A549 (cell line): Measurements from ENCODE around the gene L3MBTL4. TPM values are rescaled to one million over a fixed set of nuclear protein-coding genes. Genes with fewer than 3 reads are reported as not detected.

Experiments used
- ATAC-seq, 2 experiments: fragments of 200-7000 bp in 1 of 2; fragments of >200 bp in 1 of 2; cut with Nextera tagmentation in 1 of 2; cut with Tn5 transposase in 1 of 2; 3 replicates each; pipeline versions ENCODE4 v1.8.0 to v1.9.1; 2018 to 2020; ENCODE audit warnings: mild to moderate bottlenecking in 1 of 2, moderate library complexity in 1 of 2
- CTCF ChIA-PET: fragments of 300-600 bp; sonication (Branson Sonifier 250); formaldehyde crosslinking; extraction: SDS; loops from one replicate; lab custom pipeline; 2021; ENCODE audit warnings: antibody characterized with exemption, inconsistent platforms; lab: Yijun Ruan, JAX
- POLR2A ChIA-PET: fragments of 350-600 bp; formaldehyde crosslinking; extraction: SDS; loops from one replicate; lab custom pipeline; 2021; ENCODE audit warnings: antibody characterized with exemption, inconsistent platforms; lab: Yijun Ruan, JAX
- DNase-seq, 2 experiments: peaks; one replicate each; pipeline versions ENCODE4 v3.0.0 to v3.0.0-alpha.2; 2011 to 2016; ENCODE audit warnings: low read depth in 1 of 2, low spot score in 1 of 2
- FAIRE-seq: peaks from 2 replicates; lab custom pipeline; 2011; peaks lifted over from hg19 to GRCh38; lab: Jason Lieb, UNC
- H3K27ac ChIP-seq, 2 experiments: fragments of >200 bp; sonication (Bioruptor Twin); formaldehyde crosslinking; 3 replicates each; pipeline ENCODE4 v1.5.1; 2016 to 2017
- H3K4me1 ChIP-seq: fragments of >200 bp; sonication (Bioruptor Twin); formaldehyde crosslinking; 3 replicates; pipeline ENCODE4 v1.6.1; 2016
- H3K4me2 ChIP-seq: fragments of >200 bp; sonication (Bioruptor Twin); formaldehyde crosslinking; 3 replicates; pipeline ENCODE4 v1.6.1; 2016
- H3K4me3 ChIP-seq: fragments of >200 bp; sonication (Bioruptor Twin); formaldehyde crosslinking; 3 replicates; pipeline ENCODE4 v1.5.1; 2016
- H3K9me3 ChIP-seq: fragments of >200 bp; sonication (Bioruptor Twin); formaldehyde crosslinking; 3 replicates; pipeline ENCODE4 v1.6.1; 2016
- BCL3 ChIP-seq: fragments of >200 bp; sonication (Bioruptor Twin); formaldehyde crosslinking; IDR thresholded peaks from 3 replicates; pipeline ENCODE4 v1.6.1; 2016
- BHLHE40 ChIP-seq: IDR thresholded peaks from 2 replicates; pipeline ENCODE4 v1.6.1; 2012; ENCODE audit warnings: low read depth, low read length, inconsistent platforms
- CHD4 ChIP-seq: fragments of 200-600 bp; sonication (generic); IDR thresholded peaks from 2 replicates; pipeline ENCODE4 v1.6.1; 2016; ENCODE audit warnings: antibody characterized with exemption, mild to moderate bottlenecking, borderline replicate concordance
- EHMT2 ChIP-seq: fragments of 200-600 bp; sonication (generic); IDR thresholded peaks from 2 replicates; pipeline ENCODE4 v1.6.1; 2016; ENCODE audit warnings: antibody characterized with exemption, low read depth, mild to moderate bottlenecking, moderate library complexity
- EP300 ChIP-seq, 2 experiments: fragments of >200 bp; sonication (Bioruptor Twin); formaldehyde crosslinking; IDR thresholded peaks; 2 replicates in 1 of 2; 3 replicates in 1 of 2; pipeline ENCODE4 v1.6.1; 2016 to 2017
- ESRRA ChIP-seq: fragments of 150-350 bp; IDR thresholded peaks from 2 replicates; pipeline ENCODE4 v1.6.1; 2014; ENCODE audit warnings: mild to moderate bottlenecking, low read length, borderline replicate concordance
- FOSB ChIP-seq: fragments of 250-450 bp; sonication (Bioruptor Pico); IDR thresholded peaks from 2 replicates; pipeline ENCODE4 v1.5.0; 2020; ENCODE audit warnings: mild to moderate bottlenecking, moderate library complexity
- FOSL2 ChIP-seq, 2 experiments: fragments of 450-650 bp in 1 of 2; fragments of >200 bp in 1 of 2; sonication (Bioruptor Twin) in 1 of 2; formaldehyde crosslinking; IDR thresholded peaks; 2 replicates each; pipeline versions ENCODE4 v1.5.0 to v1.6.1; 2016 to 2020; ENCODE audit warnings: mild to moderate bottlenecking in 1 of 2, moderate library complexity in 1 of 2
- GATA3 ChIP-seq: IDR thresholded peaks from 2 replicates; pipeline ENCODE4 v1.6.1; 2012; ENCODE audit warnings: borderline replicate concordance
- HDAC2 ChIP-seq: fragments of 200-600 bp; sonication (generic); IDR thresholded peaks from 2 replicates; pipeline ENCODE4 v1.6.1; 2016
- HMGXB4 ChIP-seq: fragments of 250-450 bp; sonication (Bioruptor Pico); IDR thresholded peaks from 2 replicates; pipeline ENCODE4 v1.5.0; 2021; ENCODE audit warnings: mild to moderate bottlenecking, moderate library complexity, borderline replicate concordance
- HOXA7 ChIP-seq: fragments of 250-450 bp; sonication (Bioruptor Pico); IDR thresholded peaks from 2 replicates; pipeline ENCODE4 v1.5.0; 2020; ENCODE audit warnings: mild to moderate bottlenecking, moderate library complexity
- KDM5A ChIP-seq: fragments of 200-600 bp; sonication (generic); IDR thresholded peaks from 2 replicates; pipeline ENCODE4 v1.6.1; 2016; ENCODE audit warnings: antibody characterized with exemption, mild to moderate bottlenecking
- MAFK ChIP-seq: fragments of 450-650 bp; IDR thresholded peaks from 2 replicates; pipeline ENCODE4 v1.6.1; 2014; ENCODE audit not compliant: partially characterized antibody
- NFE2L2 ChIP-seq: fragments of 150-350 bp; conservative IDR thresholded peaks from 2 replicates; pipeline ENCODE4 v1.6.1; 2014; ENCODE audit warnings: low read length
- NR3C1 ChIP-seq: fragments of >200 bp; sonication (Bioruptor Twin); formaldehyde crosslinking; IDR thresholded peaks from 3 replicates; pipeline ENCODE4 v1.6.1; 2017
- PBX3 ChIP-seq: IDR thresholded peaks from 2 replicates; pipeline ENCODE4 v1.6.1; 2012
- POLR2A ChIP-seq: IDR thresholded peaks from 2 replicates; pipeline ENCODE4 v1.6.1; 2012; ENCODE audit warnings: mild to moderate bottlenecking, low read length
- POLR2AphosphoS2 ChIP-seq: conservative IDR thresholded peaks from 2 replicates; pipeline ENCODE4 v1.6.1; 2012; ENCODE audit warnings: low read length, improper control_type of control experiment, inconsistent platforms
- RARB ChIP-seq: fragments of 250-450 bp; sonication (Bioruptor Pico); IDR thresholded peaks from 2 replicates; pipeline ENCODE4 v1.8.0; 2021; ENCODE audit warnings: mild to moderate bottlenecking, moderate library complexity
- RCOR1 ChIP-seq: fragments of 150-350 bp; IDR thresholded peaks from 2 replicates; pipeline ENCODE4 v1.6.1; 2014; ENCODE audit warnings: antibody characterized with exemption, low read length, low read depth
- SMC3 ChIP-seq: fragments of >200 bp; sonication (Bioruptor Twin); formaldehyde crosslinking; IDR thresholded peaks from 3 replicates; pipeline ENCODE4 v1.6.1; 2018; ENCODE audit warnings: inconsistent platforms
- SREBF2 ChIP-seq: fragments of 450-650 bp; IDR thresholded peaks from 2 replicates; pipeline ENCODE4 v1.6.1; 2014; ENCODE audit warnings: mild to moderate bottlenecking, moderate library complexity
- TP53 ChIP-seq: fragments of 250-450 bp; sonication (Bioruptor Pico); IDR thresholded peaks from 2 replicates; pipeline ENCODE4 v1.5.0; 2021; ENCODE audit warnings: mild to moderate bottlenecking, moderate library complexity
- USF2 ChIP-seq: fragments of 450-650 bp; IDR thresholded peaks from 2 replicates; pipeline ENCODE4 v1.6.1; 2014; ENCODE audit warnings: antibody characterized with exemption
- ZNF302 ChIP-seq: fragments of 250-450 bp; sonication (Bioruptor Pico); IDR thresholded peaks from 2 replicates; pipeline ENCODE4 v1.9.0; 2021; ENCODE audit warnings: inconsistent platforms, mild to moderate bottlenecking, moderate library complexity
- WGBS: methylation state at CpG from one replicate; pipeline ENCODE4 v1.1.6; 2017; ENCODE audit errors: missing lambda C conversion rate; 5-methylcytosine and 5-hydroxymethylcytosine counted together
- polyA plus RNA-seq, 4 experiments: library from polyadenylated mRNA; depleted of rRNA in 3 of 4; stranded (reverse); fragments of >200 nt; fragmentation: RNase III in 1 of 4; extraction: RNeasy Plus Mini Kit Qiagen cat#74134 plus additional on column Dnase treatment in 1 of 4; gene quantifications; 2 replicates in 3 of 4; 3 replicates in 1 of 4; pipeline ENCODE4 v1.2.3, GENCODE V29; 2011 to 2017

The L3MBTL4 gene
- polyA plus RNA-seq, 2 of the 4 experiments (the other 2 are of a cell fraction) = 0.03 to 0.06 TPM

- ATAC-seq (no peak), DNase-seq (no peak), FAIRE-seq (no peak)
- Histone ChIP-seq H3K4me3 (no peak overlapping the region), H3K27ac (no peak overlapping the region), H3K9me3 (no peaks in the 10 kb centered on the region), H3K4me1 (no peaks in the 10 kb centered on the region), H3K4me2 (no peak overlapping the region)
- POLR2A ChIA-PET = no interaction called here
- TF ChIP-seq SMC3 = no peak
- TF ChIP-seq MAFK = no peak
- no peak for TF ChIP-seq KDM5A
- TF ChIP-seq PBX3 = no peak
- no peak for TF ChIP-seq RARB
- no peak for TF ChIP-seq TP53
- TF ChIP-seq CHD4 = no peak
- no peak for TF ChIP-seq POLR2AphosphoS2
- no peak for TF ChIP-seq HDAC2
- 36% methylated on average over 2 of the region's 3 CpGs for WGBS
- CTCF ChIA-PET = no interaction called here
These were observed 444.7 kb downstream of the L3MBTL4 start for GRCh38 chr18:5969989-5970403.

- TF ChIP-seq NFE2L2 (no peak), EHMT2 (no peak), HMGXB4 (CRISPR knock-in tag) (no peak), SREBF2 (no peak), GATA3 (no peak), BCL3 (no peak), NR3C1 (no peak), ZNF302 (CRISPR knock-in tag) (no peak), PBX3 (no peak), EP300 (IDR thresholded peaks at IDR 0.05) (no peak)
- ATAC-seq = no peak
- Histone ChIP-seq H3K4me2 (no peak overlapping the region), H3K4me3 (no peak overlapping the region), H3K9me3 (no peaks in the 10 kb centered on the region), H3K4me1 (no peaks in the 10 kb centered on the region), H3K27ac (no peak overlapping the region)
- 45% methylated on average over 5 of the region's 16 CpGs for WGBS
- FAIRE-seq = no peak
- POLR2A ChIA-PET = no interaction called here
- CTCF ChIA-PET = interaction anchor here (1.6 kb wide), 1 partner anchor 18 kb away, joined by 4 read pairs; no protein-coding TSS in a partner anchor
- no peak for DNase-seq
These were observed 445.2 kb downstream of the L3MBTL4 start for GRCh38 chr18:5969355-5969988.

- Histone ChIP-seq H3K4me1 (no peaks in the 10 kb centered on the region), H3K9me3 (no peaks in the 10 kb centered on the region), H3K4me3 (no peak overlapping the region), H3K27ac (no peak overlapping the region), H3K4me2 (no peak overlapping the region)
- TF ChIP-seq BHLHE40 = no peak
- TF ChIP-seq ESRRA = no peak
- no peak for TF ChIP-seq SMC3
- no peak for TF ChIP-seq RCOR1
- TF ChIP-seq POLR2A = no peak
- no peak for TF ChIP-seq HOXA7 (CRISPR knock-in tag)
- TF ChIP-seq FOSL2 (IDR thresholded peaks at IDR 0.05) = no peak
- no peak for TF ChIP-seq FOSL2 (CRISPR knock-in tag; IDR thresholded peaks at IDR 0.05)
- no peak for TF ChIP-seq HMGXB4 (CRISPR knock-in tag)
- no peak for TF ChIP-seq USF2
- TF ChIP-seq RARB = no peak
- no peak for TF ChIP-seq FOSB (CRISPR knock-in tag)
- TF ChIP-seq TP53 = no peak
- ChIA-PET POLR2A (no interaction called here), CTCF (interaction anchor here (1.6 kb wide), 1 partner anchor 16 kb away, joined by 4 read pairs; no protein-coding TSS in a partner anchor)
- WGBS = 20% methylated on average over 6 of the region's 8 CpGs
- FAIRE-seq (no peak), ATAC-seq (no peak), DNase-seq (no peak)
These were observed 447.0 kb downstream of the L3MBTL4 start for GRCh38 chr18:5967666-5968065.
